SIG-M5 treated with dmso at 0.1 percent for 504 hours (cell line): ENCODE data around the gene PRSS27.

Experiments
- DNase-seq: peaks from one replicate; lab custom pipeline; 2025; ENCODE audit not compliant: unreplicated experiment; lab: John Stamatoyannopoulos, UW

PRSS27 gene

GRCh38 chr16:2720064-2720457, at the start of gene PRSS27:
PRSS27 (minus strand) TSS chr16:2720224; CDS start chr16:2720160, 64 bp downstream.
- no peak for DNase-seq

GRCh38 chr16:2769675-2770056, 49.6 kb upstream of the PRSS27 start:
- no peak for DNase-seq

- no peak for DNase-seq
Measured at GRCh38 chr16:2769100-2769529, 49.1 kb upstream of the PRSS27 start.

GRCh38 chr16:2768403-2769089, 48.5 kb upstream of the PRSS27 start:
- no peak for DNase-seq

- DNase-seq, result no peak
Measured at GRCh38 chr16:2767891-2768290, 47.9 kb upstream of the PRSS27 start.

GRCh38 chr16:2767140-2767731, 47.2 kb upstream of the PRSS27 start:
- no peak for DNase-seq

- DNase-seq, result no peak
Measured at GRCh38 chr16:2766430-2767139, 46.6 kb upstream of the PRSS27 start.

- DNase-seq, result no peak
Measured at GRCh38 chr16:2765462-2766404, 45.7 kb upstream of the PRSS27 start.

GRCh38 chr16:2764718-2765117, 44.7 kb upstream of the PRSS27 start:
- no peak for DNase-seq

- DNase-seq, result no peak
Measured at GRCh38 chr16:2763173-2763572, 43.1 kb upstream of the PRSS27 start.

- DNase-seq, result no peak
Measured at GRCh38 chr16:2762711-2763110, 42.7 kb upstream of the PRSS27 start.

- DNase-seq, result no peak
Measured at GRCh38 chr16:2761886-2762583, 42.0 kb upstream of the PRSS27 start.

- DNase-seq, result no peak
Measured at GRCh38 chr16:2761472-2761871, 41.4 kb upstream of the PRSS27 start.

GRCh38 chr16:2757344-2757743, 37.3 kb upstream of the PRSS27 start:
- DNase-seq, result no peak

- no peak for DNase-seq
Measured at GRCh38 chr16:2756288-2757015, 36.4 kb upstream of the PRSS27 start.

GRCh38 chr16:2755158-2755557, 35.1 kb upstream of the PRSS27 start:
- DNase-seq, result no peak

GRCh38 chr16:2753733-2754020, 33.7 kb upstream of the PRSS27 start:
- no peak for DNase-seq

- DNase-seq, result peak; percentile 71
Measured at GRCh38 chr16:2752850-2753732, 33.1 kb upstream of the PRSS27 start.
